Mucosa of descending colon (tissue), 3 donors: Measurements from ENCODE around the gene HSD11B1. TPM values are rescaled to one million over a fixed set of nuclear protein-coding genes. Genes with fewer than 3 reads are reported as not detected.

ENCODE experiments used
- ATAC-seq: fragments of 200-7000 bp; cut with Tn5 transposase; one replicate; pipeline ENCODE4 v1.9.1; 2020; ENCODE audit warnings: mild to moderate bottlenecking, moderate library complexity
- DNase-seq, 3 donors: peaks; one replicate each; pipeline ENCODE4 v3.0.0-alpha.2; 2020
- H3K36me3 ChIP-seq: fragments of 200-600 bp; one replicate; pipeline ENCODE4 v1.8.0; 2021; ENCODE audit warnings: low read depth, mild to moderate bottlenecking
- H3K4me1 ChIP-seq: fragments of 200-600 bp; one replicate; pipeline ENCODE4 v1.8.0; 2021; ENCODE audit warnings: low read depth, mild to moderate bottlenecking
- H3K4me3 ChIP-seq: fragments of 200-600 bp; one replicate; pipeline ENCODE4 v1.8.0; 2021; ENCODE audit warnings: mild to moderate bottlenecking
- H3K9me3 ChIP-seq: fragments of 200-600 bp; one replicate; pipeline ENCODE4 v1.8.0; 2021; ENCODE audit warnings: mild to moderate bottlenecking
- CTCF ChIP-seq: fragments of 200-600 bp; IDR thresholded peaks from one replicate; pipeline ENCODE4 v1.8.0; 2022; ENCODE audit warnings: antibody characterized with exemption, mild to moderate bottlenecking
- intact Hi-C, 2 donors: fragments of 100-400 bp; cut with DNase I in 1 of 2; cut with micrococcal nuclease in 1 of 2; formaldehyde crosslinking; loops; one replicate each; pipeline versions ENCODE4 v1.11.0 to v1.11.1; 2022; cut with DNase I, micrococcal nuclease
- total RNA-seq, 3 donors: library from RNA; stranded (reverse); fragmentation: NEBNext Ultra II Directional in 2 of 3; extraction: Animal tissue kit (Norgen Biotek cat#: 25700) in 2 of 3; gene quantifications; one replicate each; pipeline versions ENCODE4 v1.2.1 to v1.2.4, GENCODE V29; 2021 to 2023
- donor health status: DM: no; HTN: no; CAD: no; lungs with moderate emphysema.
- donor health status: DM: no; HTN: no; CAD: no.
- donor health status: DM: no; HTN: yes; CAD: no.

The HSD11B1 gene
- total RNA-seq, 3 donors from 2014 or later, result 2.8 to 5.7 TPM; not detected in 1

DNA sequence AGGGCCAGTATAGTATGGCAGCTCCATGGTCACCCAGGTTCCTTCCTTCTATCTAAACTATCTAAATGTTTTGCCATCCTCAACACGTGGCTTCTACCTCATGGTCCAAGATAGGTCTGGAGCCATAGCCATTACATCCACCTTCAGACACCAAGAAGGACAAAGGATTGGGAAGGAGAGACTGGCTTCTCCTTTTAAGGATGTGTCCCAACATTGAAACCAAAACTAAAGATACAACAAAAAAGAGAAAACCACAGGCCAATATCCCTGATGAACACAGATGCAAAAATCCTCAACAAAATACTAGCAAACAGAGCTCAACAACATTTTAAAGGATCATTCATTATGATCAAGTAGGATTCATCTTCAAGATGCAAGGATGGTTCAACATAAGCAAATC lies 24.8 kb downstream of the HSD11B1 start:
- Histone ChIP-seq H3K9me3 (no peaks in the 10 kb centered on the region), H3K36me3 (no peaks in the 10 kb centered on the region), H3K4me3 (no peak overlapping the region), H3K4me1 (no peaks in the 10 kb centered on the region)
- ATAC-seq (no peak), DNase-seq (no peak)
- intact Hi-C loops, result no loop called here
- no peak for TF ChIP-seq CTCF

DNA sequence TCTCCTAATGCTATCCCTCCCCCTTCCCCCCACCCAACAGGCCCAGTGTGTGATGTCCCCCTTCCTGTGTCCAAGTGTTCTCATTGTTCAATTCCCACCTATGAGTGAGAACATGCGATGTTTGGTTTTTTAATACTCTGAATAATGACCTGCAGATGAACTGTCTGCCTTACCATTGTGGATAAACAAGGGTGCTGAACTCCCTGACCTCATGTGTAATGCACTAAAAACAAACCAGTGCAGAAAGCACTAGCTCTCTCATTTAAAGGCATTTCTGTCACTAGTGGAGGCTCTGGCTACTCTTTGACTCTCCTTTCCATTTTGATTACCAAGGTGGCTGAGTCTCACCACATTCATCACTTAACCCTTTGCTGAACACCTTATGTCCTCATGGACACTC lies 28.1 kb downstream of the HSD11B1 start:
- no peak for DNase-seq
- Histone ChIP-seq H3K9me3 (no peaks in the 10 kb centered on the region), H3K36me3 (no peaks in the 10 kb centered on the region), H3K4me3 (no peak overlapping the region), H3K4me1 (no peaks in the 10 kb centered on the region)
- intact Hi-C loops, result no loop called here
- ATAC-seq, result no peak
- no peak for TF ChIP-seq CTCF

- Histone ChIP-seq H3K9me3 (no peaks in the 10 kb centered on the region), H3K4me1 (no peaks in the 10 kb centered on the region), H3K4me3 (no peak overlapping the region), H3K36me3 (no peaks in the 10 kb centered on the region)
- intact Hi-C loops, result no loop called here
- peak; percentile 35 for ATAC-seq
- TF ChIP-seq CTCF, result no peak
- no peak for DNase-seq
Measured at GRCh38 chr1:209733409-209734192, 29.0 kb downstream of the HSD11B1 start.

- Histone ChIP-seq H3K36me3 (no peaks in the 10 kb centered on the region), H3K4me1 (no peaks in the 10 kb centered on the region), H3K4me3 (no peak overlapping the region), H3K9me3 (no peaks in the 10 kb centered on the region)
- ATAC-seq (no peak), DNase-seq (no peak)
- intact Hi-C loops, result no loop called here
- TF ChIP-seq CTCF, result no peak
Measured at GRCh38 chr1:209736490-209737117, 32.0 kb downstream of the HSD11B1 start.

- Histone ChIP-seq H3K4me3 (no peak overlapping the region), H3K9me3 (no peaks in the 10 kb centered on the region), H3K4me1 (no peaks in the 10 kb centered on the region), H3K36me3 (no peaks in the 10 kb centered on the region)
- no peak for ATAC-seq
- TF ChIP-seq CTCF, result no peak
- no peak for DNase-seq
- intact Hi-C loops, result no loop called here
Measured at GRCh38 chr1:209737118-209737505, 32.5 kb downstream of the HSD11B1 start.
